K562 (cell line): ENCODE results near the gene LIN9. TPM values are rescaled to one million over a fixed set of nuclear protein-coding genes. Genes with fewer than 3 reads are reported as not detected.

Source experiments
- CBFA2T3 ChIP-seq: fragments of 450-650 bp; IDR thresholded peaks from 2 replicates; pipeline ENCODE4 v1.6.1; 2017
- CBX2 ChIP-seq: fragments of 200-600 bp; sonication (generic); IDR thresholded peaks from one replicate; pipeline ENCODE4 v1.6.1; 2012; ENCODE audit warnings: mild to moderate bottlenecking, low read length, inconsistent platforms; ENCODE audit not compliant: insufficient read depth, poor library complexity, severe bottlenecking
- CBX5 ChIP-seq: IDR thresholded peaks from 2 replicates; pipeline ENCODE4 v1.6.1; 2014; ENCODE audit warnings: low read depth, borderline replicate concordance
- E2F8 ChIP-seq: fragments of 450-650 bp; IDR thresholded peaks from 2 replicates; pipeline ENCODE4 v1.7.1; 2018; ENCODE audit warnings: mild to moderate bottlenecking, low read depth; ENCODE audit not compliant: partially characterized antibody
- FIP1L1 ChIP-seq: fragments of 200-400 bp; formaldehyde crosslinking; IDR thresholded peaks from 2 replicates; pipeline ENCODE4 v1.6.1; 2018; ENCODE audit warnings: mild to moderate bottlenecking, low read depth, low read length; ENCODE audit not compliant: poor library complexity, severe bottlenecking
- HNRNPLL ChIP-seq: fragments of 200-400 bp; formaldehyde crosslinking; IDR thresholded peaks from 2 replicates; pipeline ENCODE4 v1.6.1; 2017; ENCODE audit warnings: low read length, low read depth, mild to moderate bottlenecking; ENCODE audit not compliant: poor library complexity, severe bottlenecking
- KAT2B ChIP-seq: IDR thresholded peaks from one replicate; pipeline ENCODE4 v1.6.1; 2012; ENCODE audit warnings: low read depth, mild to moderate bottlenecking, control low read depth, inconsistent platforms, low read length, moderate library complexity
- L3MBTL2 ChIP-seq: fragments of 450-650 bp; IDR thresholded peaks from 2 replicates; pipeline ENCODE4 v1.6.1; 2016; ENCODE audit warnings: mild to moderate bottlenecking, moderate library complexity
- MBD1 ChIP-seq: fragments of 250-450 bp; sonication (Bioruptor Pico); IDR thresholded peaks from 2 replicates; pipeline ENCODE4 v1.8.0; 2022; ENCODE audit warnings: inconsistent platforms
- MED1 ChIP-seq: sonication (generic); formaldehyde crosslinking; IDR thresholded peaks from 2 replicates; pipeline ENCODE4 v1.8.1; 2023; ENCODE audit warnings: missing genetic modification reagents, borderline replicate concordance
- MLX ChIP-seq, 2 experiments: fragments of 450-650 bp in 1 of 2; sonication (generic) in 1 of 2; formaldehyde crosslinking; conservative IDR thresholded peaks; 2 replicates each; pipeline versions ENCODE4 v1.4.0 to v1.8.1; 2020 to 2022; ENCODE audit warnings: mild to moderate bottlenecking in 1 of 2, missing genetic modification reagents in 1 of 2
- NR1H2 ChIP-seq: sonication (generic); formaldehyde crosslinking; IDR thresholded peaks from 2 replicates; pipeline ENCODE4 v1.4.0; 2020; ENCODE audit warnings: mild to moderate bottlenecking, missing genetic modification reagents
- PCBP1 ChIP-seq: fragments of 200-400 bp; formaldehyde crosslinking; IDR thresholded peaks from 2 replicates; pipeline ENCODE4 v1.6.1; 2018; ENCODE audit warnings: mild to moderate bottlenecking, low read depth, low read length; ENCODE audit not compliant: poor library complexity, severe bottlenecking
- PHTF2 ChIP-seq: fragments of 250-450 bp; sonication (Bioruptor Pico); IDR thresholded peaks from 2 replicates; pipeline ENCODE4 v1.5.0; 2021; ENCODE audit warnings: mild to moderate bottlenecking
- SLC30A9 ChIP-seq: fragments of 250-450 bp; sonication (Bioruptor Pico); IDR thresholded peaks from 2 replicates; pipeline ENCODE4 v1.8.0; 2022; ENCODE audit warnings: mild to moderate bottlenecking, moderate library complexity
- SRSF3 ChIP-seq: fragments of 200-400 bp; formaldehyde crosslinking; IDR thresholded peaks from 2 replicates; pipeline ENCODE4 v1.6.1; 2016; ENCODE audit warnings: mild to moderate bottlenecking, low read length, moderate library complexity; ENCODE audit not compliant: insufficient read depth
- SUPT5H ChIP-seq: fragments of 450-650 bp; IDR thresholded peaks from 2 replicates; pipeline ENCODE4 v1.6.1; 2016
- TBL1XR1 ChIP-seq, 2 experiments: IDR thresholded peaks; 2 replicates each; pipeline ENCODE4 v1.6.1; 2012; ENCODE audit warnings: improper control_type of control experiment in 2 of 2, low read length in 2 of 2, mild to moderate bottlenecking in 1 of 2
- TEAD1 ChIP-seq, 2 experiments: fragments of 450-650 bp in 1 of 2; sonication (generic) in 1 of 2; formaldehyde crosslinking; IDR thresholded peaks; 2 replicates each; pipeline versions ENCODE4 v1.4.0 to v1.8.0; 2020 to 2022; ENCODE audit warnings: mild to moderate bottlenecking in 2 of 2, missing genetic modification reagents in 1 of 2
- TFAP4 ChIP-seq: sonication (generic); formaldehyde crosslinking; IDR thresholded peaks from 2 replicates; pipeline ENCODE4 v1.8.0; 2022; ENCODE audit warnings: missing genetic modification reagents, mild to moderate bottlenecking, moderate library complexity, borderline replicate concordance
- TRIM28 ChIP-seq: fragments of 450-650 bp; IDR thresholded peaks from 2 replicates; pipeline ENCODE4 v1.6.1; 2017
- ZNF197 ChIP-seq: fragments of 200-800 bp; sonication (Bioruptor generic); IDR thresholded peaks from 2 replicates; pipeline ENCODE4 v1.6.1; 2016; ENCODE audit warnings: low read depth, missing genetic modification characterization, missing compliant biosample characterization
- ZNF586 ChIP-seq: fragments of 450-650 bp; formaldehyde crosslinking; conservative IDR thresholded peaks from 2 replicates; pipeline ENCODE4 v1.4.0; 2020; ENCODE audit warnings: mild to moderate bottlenecking, moderate library complexity
- polyA plus RNA-seq, 8 experiments: library from polyadenylated mRNA; depleted of rRNA in 4 of 8; stranded (reverse) in 5 of 8; unstranded in 3 of 8; fragments of >200 nt; fragmentation: Nextera tagmentation in 2 of 8; fragmentation: Illumina TruSeq in 1 of 8; extraction: Ambion mirVana in 2 of 8; extraction: Trizol in 1 of 8; gene quantifications; 2 replicates each; pipeline versions ENCODE4 v1.2.1 to v1.2.3, GENCODE V29; 2011 to 2014; ENCODE audit warnings: inconsistent platforms in 1 of 8, missing spikeins in 1 of 8
- total RNA-seq, 7 experiments: library from RNA; depleted of rRNA in 6 of 7; stranded (reverse); fragments of >200 nt in 6 of 7; fragmentation: Illumina TruSeq in 2 of 7; extraction: Trizol in 2 of 7; gene quantifications; 2 replicates each; pipeline versions ENCODE4 v1.2.1 to v1.2.3, GENCODE V29; 2011 to 2021; ENCODE audit warnings: low replicate concordance in 1 of 7

LIN9 gene
- total and polyA plus RNA-seq, 9 of the 15 experiments (the other 6 are each of a cell fraction or from before 2014, with no cell fraction given) = 18.8 to 33.0 (median 25.5) TPM

- TF ChIP-seq TFAP4 (CRISPR knock-in tag) (peak; percentile 48; the same call in 1 of the 2 replicates), SUPT5H (peak; percentile 98), FIP1L1 (peak; percentile 97), E2F8 (peak; percentile 71), KAT2B (no peak), PCBP1 (peak; percentile 33), CBFA2T3 (no peak), HNRNPLL (no peak), MED1 (no peak), NR1H2 (CRISPR knock-in tag) (peak; percentile 91; the same call in 1 of the 2 replicates), SRSF3 (peak; percentile 93; the same call in 1 of the 2 replicates), SLC30A9 (CRISPR knock-in tag) (no peak), MBD1 (CRISPR knock-in tag) (no peak), TEAD1 (CRISPR knock-in tag; IDR thresholded peaks at IDR 0.05) (no peak; a peak in 1 of 4 replicates), TRIM28 (no peak), ZNF586 (CRISPR knock-in tag) (no peak), CBX5 (no peak), ZNF197 (CRISPR knock-in tag) (no peak), MLX (CRISPR knock-in tag; conservative IDR thresholded peaks at IDR 0.05) (no peak), L3MBTL2 (no peak; the same call in 1 of the 2 replicates), CBX2 (no peak), PHTF2 (no peak), TBL1XR1 (IDR thresholded peaks at IDR 0.05; ENCODE audit: low read length in 2 of 2) (no peak)
These were observed at the start of gene LIN9 (continued) for GRCh38 chr1:226308723-226309397.
